ENCODE measurements around the gene FBLN1.

GRCh38 chr22:45516163-45516562, 13.5 kb downstream of the FBLN1 start:
- TF ChIP-seq CTCF (conservative IDR thresholded peaks at IDR 0.05): no peak
- TF ChIP-seq EZH2 (IDR thresholded peaks at IDR 0.05; ENCODE audit: low read depth): no peak

All from PC-9 (cell line).